Measurements from ENCODE around the gene OCRL.
A peak's percentile ranks its signal among the peaks of the same experiment; 100 is the strongest.

Gene OCRL

GRCh38 chrX:129585691-129586090 is 45.6 kb downstream of the OCRL start:
- no peak for DNase-seq (ENCODE audit: low spot score)

- no peak for DNase-seq (ENCODE audit: low spot score)
Measured at GRCh38 chrX:129586446-129586845, 46.4 kb downstream of the OCRL start.

GRCh38 chrX:129590596-129590995 is 50.5 kb downstream of the OCRL start:
- DNase-seq (ENCODE audit: low spot score): no peak

GRCh38 chrX:129593137-129593536 is 53.1 kb downstream of the OCRL start:
- no peak for DNase-seq (ENCODE audit: low spot score)

- DNase-seq (ENCODE audit: low spot score): no peak
Measured at GRCh38 chrX:129594781-129595180, 54.7 kb downstream of the OCRL start.

- DNase-seq (ENCODE audit: low spot score): no peak
Measured at GRCh38 chrX:129596077-129596476, 56.0 kb downstream of the OCRL start.

- no peak for DNase-seq (ENCODE audit: low spot score)
Measured at GRCh38 chrX:129597905-129598304, 57.8 kb downstream of the OCRL start.

- DNase-seq (ENCODE audit: low spot score): no peak
Measured at GRCh38 chrX:129599499-129599898, 59.4 kb downstream of the OCRL start.

GRCh38 chrX:129599996-129600395 is 59.9 kb downstream of the OCRL start:
- no peak for DNase-seq (ENCODE audit: low spot score)

GRCh38 chrX:129600981-129601424 is 60.9 kb downstream of the OCRL start:
- DNase-seq (ENCODE audit: low spot score): peak; percentile 36

- peak; percentile 41 for DNase-seq (ENCODE audit: low spot score)
Measured at GRCh38 chrX:129606918-129607317, 66.9 kb downstream of the OCRL start.

- no peak for DNase-seq (ENCODE audit: low spot score)
Measured at GRCh38 chrX:129608496-129608895, 68.4 kb downstream of the OCRL start.

- no peak for DNase-seq (ENCODE audit: low spot score)
Measured at GRCh38 chrX:129609395-129609794, 69.3 kb downstream of the OCRL start.

GRCh38 chrX:129612396-129612795 is 72.3 kb downstream of the OCRL start:
- no peak for DNase-seq (ENCODE audit: low spot score)

GRCh38 chrX:129613596-129613995 is 73.5 kb downstream of the OCRL start:
- DNase-seq (ENCODE audit: low spot score): peak; percentile 45

GRCh38 chrX:129614481-129615255 is 74.6 kb downstream of the OCRL start:
- no peak for DNase-seq (ENCODE audit: low spot score)

GRCh38 chrX:129617420-129617819 is 77.4 kb downstream of the OCRL start:
- no peak for DNase-seq (ENCODE audit: low spot score)

- no peak for DNase-seq (ENCODE audit: low spot score)
Measured at GRCh38 chrX:129618997-129619396, 78.9 kb downstream of the OCRL start.

GRCh38 chrX:129622757-129623301 is 82.8 kb downstream of the OCRL start:
- no peak for DNase-seq (ENCODE audit: low spot score)

- DNase-seq (ENCODE audit: low spot score): no peak
Measured at GRCh38 chrX:129626026-129626425, 86.0 kb downstream of the OCRL start.

GRCh38 chrX:129629837-129630236 is 89.8 kb downstream of the OCRL start:
- DNase-seq (ENCODE audit: low spot score): no peak

GRCh38 chrX:129631849-129632248 is 91.8 kb downstream of the OCRL start:
- no peak for DNase-seq (ENCODE audit: low spot score)

- DNase-seq (ENCODE audit: low spot score): no peak
Measured at GRCh38 chrX:129632443-129632842, 92.4 kb downstream of the OCRL start.

- DNase-seq (ENCODE audit: low spot score): no peak
Measured at GRCh38 chrX:129634541-129634940, 94.5 kb downstream of the OCRL start.

Data from SW480 (cell line).